ENCODE results near the gene C5orf63.
"Not testable (repeated sequence)": the region's sequence is repeated elsewhere in the genome, so short reads cannot be mapped to it uniquely, and the experiment has no call there.

The C5orf63 gene

GRCh38 chr5:127030259-127031146 lies 42.8 kb downstream of the C5orf63 start, which contains the start of gene MARCHF3:
MARCHF3 (minus strand) TSS chr5:127030558; CDS start chr5:126918171, 112,387 bp downstream.
- DNase-seq (ENCODE audit: low spot score): peak; percentile 99

DNA sequence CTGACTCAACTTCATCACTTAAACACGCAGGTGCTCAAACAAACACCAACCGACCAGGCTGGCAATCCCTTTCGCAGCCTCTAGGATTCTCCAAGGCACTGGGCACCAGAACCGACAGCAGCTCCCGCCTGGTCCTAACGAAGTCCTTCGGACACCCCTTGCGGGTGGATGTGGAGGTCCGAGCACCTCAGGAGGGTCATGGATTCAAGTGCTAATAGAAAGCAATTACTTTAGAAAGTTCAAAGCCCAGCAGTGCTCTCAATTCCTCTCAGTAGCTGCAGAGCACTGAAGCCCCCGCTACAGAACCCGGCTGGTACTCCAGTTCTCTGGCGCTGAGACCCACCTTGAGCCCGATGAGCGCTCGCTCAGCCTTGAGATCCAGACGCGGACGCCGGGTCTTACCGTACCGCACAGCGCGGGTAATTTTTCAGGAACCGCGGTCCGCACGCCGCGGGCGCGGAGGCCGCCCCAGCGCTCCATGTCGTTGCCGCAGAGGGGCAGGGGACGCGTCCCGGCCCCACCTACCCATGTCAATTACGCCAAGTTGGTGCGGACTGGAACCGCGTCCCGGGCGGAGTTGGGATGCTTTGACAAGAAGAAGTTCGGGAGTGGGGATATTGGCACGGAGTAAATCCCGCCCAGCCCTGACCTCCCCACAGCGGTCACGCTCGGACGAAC lies 43.6 kb downstream of the C5orf63 start:
- peak; percentile 74 for DNase-seq (ENCODE audit: low spot score)

DNA sequence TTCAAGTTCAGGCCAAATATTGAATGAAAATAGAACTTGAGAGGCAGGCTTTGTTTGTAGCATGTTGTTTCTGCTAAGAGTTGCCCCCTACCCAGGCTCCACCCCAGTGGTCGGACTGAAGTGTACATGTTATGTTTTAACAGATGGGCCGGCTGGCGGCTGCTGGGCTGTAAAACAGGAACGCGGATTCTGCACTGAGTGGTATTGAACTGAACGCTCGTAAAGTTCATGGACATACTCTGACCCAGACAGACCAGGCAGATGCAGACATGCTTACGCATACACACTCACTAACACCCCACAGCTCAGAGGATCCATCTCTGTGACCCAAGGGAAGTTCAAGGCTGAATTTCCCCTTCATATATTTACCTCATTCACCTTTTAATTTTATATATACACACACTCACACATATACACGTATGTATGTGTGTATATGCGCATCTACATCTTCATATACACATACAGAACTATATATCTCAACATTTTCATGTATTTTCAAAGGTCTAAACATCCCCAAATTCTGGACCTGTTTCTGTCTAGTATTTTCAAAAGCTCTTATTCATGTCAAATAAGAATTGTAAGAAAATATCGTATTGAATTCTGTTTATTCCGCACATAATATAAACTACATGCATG lies 44.4 kb downstream of the C5orf63 start:
- no peak for DNase-seq (ENCODE audit: low spot score)

DNA sequence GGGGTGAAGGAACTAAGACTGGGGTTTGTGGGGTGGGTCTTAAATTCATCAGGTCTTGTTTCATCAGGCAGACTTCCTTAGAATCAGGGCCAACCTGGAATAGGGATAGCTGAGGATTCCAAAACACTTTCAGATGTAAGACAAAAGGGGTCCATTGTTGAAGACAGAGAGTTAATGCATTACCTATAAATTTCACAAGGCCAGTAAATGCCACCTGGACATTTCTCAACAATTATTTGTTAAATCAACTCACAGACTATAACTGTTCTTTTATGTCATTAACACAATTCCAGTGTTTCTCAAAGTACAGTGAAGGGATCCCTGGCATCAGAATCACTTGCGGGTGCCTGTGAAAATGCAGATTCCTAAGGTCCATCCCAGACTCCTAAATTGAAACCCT lies 45.8 kb downstream of the C5orf63 start:
- no peak for DNase-seq (ENCODE audit: low spot score)

DNA sequence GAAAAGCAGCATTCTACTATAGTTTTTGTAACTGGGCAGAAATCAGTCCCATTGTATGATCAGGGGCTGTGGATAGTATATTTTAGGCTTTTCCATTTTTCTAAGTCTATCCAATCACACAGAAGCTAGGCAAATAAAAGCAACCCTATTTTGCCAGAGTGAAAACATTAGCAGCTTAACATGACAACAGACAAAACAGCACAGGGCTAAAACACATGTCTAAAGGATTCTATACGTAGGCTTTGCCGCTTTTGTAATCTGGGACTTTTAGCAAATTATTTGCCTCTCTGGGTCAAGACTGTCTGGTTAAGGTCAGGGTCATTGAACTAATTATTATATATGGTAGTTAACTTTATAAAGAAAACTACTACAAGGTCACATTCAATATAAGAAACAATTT lies 47.1 kb downstream of the C5orf63 start:
- no peak for DNase-seq (ENCODE audit: low spot score)

GRCh38 chr5:127025467-127025866 lies 47.8 kb downstream of the C5orf63 start:
- DNase-seq (ENCODE audit: low spot score): no peak

DNA sequence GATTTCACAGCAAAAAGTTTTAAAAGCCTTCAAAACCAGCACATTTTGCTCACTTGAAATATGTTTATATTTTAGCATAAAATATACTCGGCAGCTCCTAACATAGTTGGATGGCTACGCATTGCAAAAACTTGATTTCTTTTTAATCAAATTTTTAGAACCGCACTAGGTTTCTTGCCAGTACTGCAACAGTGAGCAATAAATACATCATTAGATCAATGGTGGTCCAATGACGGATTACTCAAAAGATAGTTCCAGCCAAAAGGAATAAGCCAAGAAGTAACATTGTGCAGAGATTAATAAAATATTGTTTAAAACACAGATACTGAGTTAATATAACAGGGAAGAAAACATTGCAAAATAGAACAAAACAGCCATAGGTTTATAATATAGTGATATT lies 48.5 kb downstream of the C5orf63 start:
- DNase-seq (ENCODE audit: low spot score): no peak

DNA sequence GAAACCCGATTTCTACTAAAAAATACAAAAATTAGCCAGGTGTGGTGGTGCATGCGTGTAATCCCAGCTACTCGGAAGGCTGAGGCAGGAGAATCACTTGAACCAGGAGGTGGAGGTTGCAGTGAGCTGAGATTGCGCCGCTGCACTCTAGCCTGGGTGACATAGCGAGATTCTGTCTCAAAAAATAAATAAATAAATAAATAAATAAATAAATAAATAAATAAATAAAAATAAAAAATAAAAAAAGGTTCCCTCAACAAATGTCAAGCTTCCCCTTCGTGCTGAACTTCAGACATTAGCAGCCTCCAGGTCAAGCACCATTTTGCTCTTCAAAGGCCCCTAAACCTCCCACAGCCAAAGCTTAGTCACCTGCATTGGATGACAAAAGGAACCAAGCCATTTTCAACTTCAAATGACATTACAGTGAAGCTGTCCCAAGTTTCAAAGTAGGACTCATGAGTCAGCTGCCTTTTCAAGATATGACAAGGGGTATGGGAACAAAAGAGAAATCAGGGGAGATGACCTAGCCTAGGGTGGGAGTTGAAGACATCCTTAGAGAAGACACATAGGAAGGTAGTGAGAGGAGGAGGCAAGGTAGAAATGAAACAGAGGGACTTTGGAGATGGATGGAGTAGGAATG lies 49.6 kb downstream of the C5orf63 start:
- not testable (repeated sequence) for DNase-seq (ENCODE audit: low spot score)

DNA sequence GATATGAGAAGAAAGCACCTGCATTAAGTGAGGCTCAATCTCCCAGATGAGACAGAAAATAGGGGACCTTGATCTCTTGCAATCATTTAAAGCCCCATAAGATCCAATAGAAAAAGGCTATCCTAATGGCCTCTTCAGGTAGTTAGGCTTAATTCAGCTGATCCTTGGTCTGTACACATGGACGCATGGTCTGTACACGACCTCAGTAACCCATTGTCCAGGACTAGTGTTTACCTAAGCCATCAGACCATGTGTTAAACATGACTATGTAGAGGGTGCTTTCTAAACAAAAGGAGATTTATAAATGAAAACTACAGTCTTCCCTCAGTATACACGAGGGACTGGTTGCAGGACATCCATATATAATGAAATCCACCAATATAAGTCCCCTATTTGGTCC lies 50.5 kb downstream of the C5orf63 start:
- DNase-seq (ENCODE audit: low spot score): no peak

GRCh38 chr5:127019928-127020327 lies 53.4 kb downstream of the C5orf63 start:
- no peak for DNase-seq (ENCODE audit: low spot score)

DNA sequence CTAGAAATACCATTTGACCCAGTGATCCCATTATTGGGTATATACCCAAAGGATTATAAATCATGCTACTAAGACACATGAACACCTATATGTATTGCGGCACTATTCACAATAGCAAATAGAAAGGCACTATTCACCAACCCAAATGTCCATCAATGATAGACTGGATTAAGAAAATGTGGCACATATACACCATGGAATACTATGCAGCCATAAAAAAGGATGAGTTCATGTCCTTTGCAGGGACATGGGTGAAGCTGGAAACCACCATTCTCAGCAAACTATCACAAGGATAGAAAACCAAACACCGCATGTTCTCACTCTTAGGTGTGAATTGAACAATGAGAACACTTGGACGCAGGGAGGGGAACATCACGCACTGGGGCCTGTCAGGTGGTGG lies 56.6 kb downstream of the C5orf63 start:
- DNase-seq (ENCODE audit: low spot score): not testable (repeated sequence)

DNA sequence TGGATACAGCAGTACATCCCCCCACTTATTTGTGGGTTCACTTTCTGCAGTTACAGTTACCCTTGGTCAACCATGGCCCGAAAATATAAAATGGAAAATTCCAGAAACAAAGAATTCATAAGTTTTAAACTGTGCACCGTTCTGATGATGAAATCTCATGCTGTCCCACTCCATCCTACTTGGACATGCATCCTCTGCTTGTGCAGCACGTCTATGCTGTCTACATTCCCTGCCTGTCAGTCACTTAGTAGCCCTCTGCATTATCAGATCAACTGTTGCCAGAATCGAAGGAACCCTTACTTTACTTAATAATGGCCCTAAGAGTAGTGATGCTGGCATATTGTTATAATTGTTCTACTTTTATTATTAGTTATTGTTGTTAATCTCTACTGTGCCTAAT lies 57.6 kb downstream of the C5orf63 start:
- no peak for DNase-seq (ENCODE audit: low spot score)

- DNase-seq (ENCODE audit: low spot score): no peak
Observed at GRCh38 chr5:127014573-127014972, 58.7 kb downstream of the C5orf63 start.

GRCh38 chr5:127013407-127013806 lies 59.9 kb downstream of the C5orf63 start:
- DNase-seq (ENCODE audit: low spot score): no peak

- DNase-seq (ENCODE audit: low spot score): peak; percentile 55
Observed at GRCh38 chr5:127012916-127013315, 60.4 kb downstream of the C5orf63 start.

DNA sequence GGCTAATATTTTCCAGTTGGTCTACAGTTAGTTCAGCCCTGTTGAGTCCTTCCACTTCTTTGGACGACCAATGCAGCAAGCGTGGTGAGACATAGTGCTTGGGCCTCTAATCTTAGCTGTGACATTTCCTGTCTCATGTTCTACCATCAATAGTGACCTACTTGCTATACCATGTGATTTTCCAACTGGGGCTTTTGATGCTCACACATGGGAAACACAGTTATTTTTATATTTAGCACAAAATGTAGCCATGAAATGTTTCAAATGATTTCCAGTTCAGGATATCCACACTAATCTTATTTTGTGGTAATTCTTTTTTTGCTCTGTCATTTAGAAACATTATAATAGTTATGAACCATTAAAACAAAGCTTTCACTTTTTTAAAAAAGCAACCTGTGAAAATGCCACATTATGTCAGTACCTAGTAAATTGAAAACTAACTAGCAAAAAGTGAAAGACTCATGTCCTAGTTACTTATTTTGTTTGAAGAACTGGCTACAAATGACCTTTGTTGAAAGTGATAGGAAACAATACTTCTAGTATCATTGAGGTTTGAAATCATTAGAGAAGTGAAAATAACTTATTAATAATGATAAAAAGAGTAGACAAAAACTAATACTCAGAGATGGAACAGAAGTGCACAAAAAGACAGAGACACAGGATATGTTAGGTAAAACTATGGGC lies 61.2 kb downstream of the C5orf63 start:
- DNase-seq (ENCODE audit: low spot score): no peak

DNA sequence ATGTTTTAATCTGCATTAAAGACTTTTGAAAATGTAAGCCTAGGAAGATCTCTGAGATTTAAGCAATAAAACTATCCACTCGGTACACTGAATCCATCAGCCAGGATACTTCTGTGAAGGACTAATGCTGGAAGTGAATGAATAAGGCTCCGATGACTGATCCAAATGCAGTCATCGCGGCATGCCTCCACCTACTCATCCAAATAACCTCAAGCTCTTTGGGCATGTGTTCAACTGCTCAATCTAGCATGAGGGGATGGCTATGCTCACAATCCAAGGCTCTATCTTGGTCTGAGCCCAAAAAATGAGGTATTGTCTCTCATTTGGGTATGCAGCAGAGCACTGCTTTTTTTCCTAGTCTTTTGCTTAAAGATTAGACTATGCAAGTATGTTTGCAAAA lies 62.1 kb downstream of the C5orf63 start:
- peak; percentile 80 for DNase-seq (ENCODE audit: low spot score)

- peak; percentile 55 for DNase-seq (ENCODE audit: low spot score)
Observed at GRCh38 chr5:127010362-127010761, 62.9 kb downstream of the C5orf63 start.

DNA sequence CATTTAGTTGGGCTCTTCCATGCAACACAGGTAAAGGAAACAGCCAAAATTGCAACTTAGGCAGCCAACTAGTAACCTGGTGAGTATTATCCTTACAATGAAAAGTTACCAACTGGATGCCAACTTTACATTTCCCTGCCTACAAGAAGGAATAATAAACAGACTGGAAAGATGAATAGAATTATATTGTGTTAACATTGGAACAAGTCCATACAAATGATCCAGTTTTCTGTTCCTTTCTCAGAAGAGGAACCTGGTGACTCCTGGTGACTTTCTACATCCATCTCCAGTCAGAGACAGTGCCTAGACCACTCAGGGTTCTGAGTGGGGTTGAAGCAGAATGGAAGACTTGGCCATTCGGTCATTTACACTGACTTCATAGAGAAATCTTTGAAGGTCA lies 63.5 kb downstream of the C5orf63 start:
- no peak for DNase-seq (ENCODE audit: low spot score)

DNA sequence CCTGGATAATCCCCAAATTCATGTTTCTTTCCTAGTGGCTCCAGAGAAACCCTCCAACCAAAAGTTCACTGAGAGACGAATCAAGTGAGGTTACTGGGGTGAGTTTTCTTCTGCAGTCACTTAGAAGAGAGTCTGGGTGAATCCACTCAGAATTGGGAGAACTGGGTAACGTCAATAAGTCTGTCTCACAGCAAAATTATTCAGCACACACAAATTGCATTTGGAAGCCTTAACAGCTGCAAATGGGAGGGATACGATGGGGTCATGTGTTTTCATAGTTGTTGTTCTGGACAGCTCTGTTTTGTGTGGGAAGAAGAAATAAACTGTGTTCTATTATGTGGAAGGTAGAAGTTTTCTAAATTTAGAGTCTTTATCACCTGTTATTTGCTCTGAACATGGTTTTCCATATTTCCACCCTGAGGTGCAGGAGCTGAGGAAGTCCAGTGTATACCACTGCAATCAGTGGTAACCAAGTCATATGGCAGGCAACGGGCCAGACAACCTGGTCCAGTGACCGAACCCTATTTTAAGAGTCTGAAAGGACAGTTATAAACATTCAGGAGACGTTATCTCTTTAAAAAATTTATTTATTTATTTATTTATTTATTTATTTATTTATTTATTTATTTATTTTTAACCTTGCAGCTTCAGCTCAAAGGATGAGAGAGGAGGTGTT lies 64.9 kb downstream of the C5orf63 start:
- no peak for DNase-seq (ENCODE audit: low spot score)

DNA sequence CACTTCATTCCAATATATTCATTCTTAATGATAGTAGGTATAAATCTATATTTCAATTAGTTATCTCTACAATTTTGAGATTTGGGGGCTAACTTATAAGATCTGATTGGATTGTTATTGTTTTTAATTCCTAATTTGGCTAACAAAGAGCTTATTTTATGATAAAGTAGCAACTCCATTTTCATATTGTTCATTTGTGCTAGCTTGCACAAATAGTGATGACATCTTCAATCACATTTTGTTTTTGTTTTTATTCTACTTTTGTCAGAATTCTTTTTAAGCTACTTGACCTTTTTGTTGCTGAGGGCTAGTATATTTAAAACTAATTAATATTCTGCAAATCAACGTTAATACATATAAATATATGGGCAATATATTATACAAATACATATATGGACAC lies 65.8 kb downstream of the C5orf63 start:
- no peak for DNase-seq (ENCODE audit: low spot score)
